ENCODE data around the gene B3GALT2.

The B3GALT2 gene

GRCh38 chr1:193131266-193131860, 55.0 kb downstream of the B3GALT2 start:
- TF ChIP-seq TAF1 (IDR thresholded peaks at IDR 0.05; ENCODE audit: borderline replicate concordance, low read depth, low read length), result no peak
- TF ChIP-seq POLR2A (IDR thresholded peaks at IDR 0.05; ENCODE audit: low read depth, low read length), result no peak
- no peak for TF ChIP-seq POLR2AphosphoS5 (IDR thresholded peaks at IDR 0.05; ENCODE audit: low read depth, low read length)
- FAIRE-seq (no peak), DNase-seq (ENCODE audit: insufficient read length) (no peak)

Data from GM12892 (cell line).